Sciatic nerve (tissue), 2 donors: ENCODE results near the gene NCAPG. TPM values are rescaled to one million over a fixed set of nuclear protein-coding genes. Genes with fewer than 3 reads are reported as not detected.

Experiments used
- ATAC-seq: fragments of 200-7000 bp; cut with Tn5 transposase; one replicate; pipeline ENCODE4 v1.9.1; 2020; ENCODE audit warnings: mild to moderate bottlenecking, moderate library complexity
- DNase-seq: peaks from one replicate; pipeline ENCODE4 v3.0.0-alpha.2; 2020; ENCODE audit warnings: low spot score
- intact Hi-C: fragments of 100-400 bp; cut with DNase I; formaldehyde crosslinking; loops from one replicate; pipeline ENCODE4 v1.14.2; 2022
- total RNA-seq: library from RNA; stranded (reverse); fragmentation: NEBNext Ultra II Directional; extraction: Animal tissue kit (Norgen Biotek cat#: 25700); gene quantifications from one replicate; pipeline ENCODE4 v1.2.1, GENCODE V29; 2021
- donor health status: DM: no; HTN: no; CAD: no.
- donor health status: DM: no; HTN: no; CAD: no.

NCAPG gene
- total RNA-seq = 0.49 TPM

- ATAC-seq = peak; percentile 100
- intact Hi-C loops = loop anchor here (10.0 kb wide), 1 partner anchor 784 kb away; no protein-coding TSS in a partner anchor
- DNase-seq = peak; percentile 100
Measured at GRCh38 chr4:17810260-17811077, at the start of gene NCAPG, which contains the start of gene DCAF16. Gene NCAPG (plus strand): TSS chr4:17810979. CDS start chr4:17811078, 99 bp downstream. Gene DCAF16 (minus strand): TSS chr4:17810757. CDS start chr4:17804141, 6,616 bp downstream.

- no peak for ATAC-seq
- intact Hi-C loops = no loop called here
Measured at GRCh38 chr4:17761062-17761461, 49.7 kb upstream of the NCAPG start.

GRCh38 chr4:17762726-17763125 lies 48.1 kb upstream of the NCAPG start:
- ATAC-seq (no peak), DNase-seq (no peak)
- intact Hi-C loops = no loop called here

More at GRCh38 chr4:17761062-17761461, 49.7 kb upstream of the NCAPG start:
- no peak for DNase-seq

- ATAC-seq (no peak), DNase-seq (no peak)
- intact Hi-C loops = no loop called here
Measured at GRCh38 chr4:17763416-17763815, 47.4 kb upstream of the NCAPG start.

- ATAC-seq (no peak), DNase-seq (no peak)
- intact Hi-C loops = no loop called here
Measured at GRCh38 chr4:17763931-17764330, 46.8 kb upstream of the NCAPG start.

- intact Hi-C loops = no loop called here
- ATAC-seq (no peak), DNase-seq (no peak)
Measured at GRCh38 chr4:17765514-17766286, 45.1 kb upstream of the NCAPG start.

- ATAC-seq = no peak
- DNase-seq = no peak
- intact Hi-C loops = no loop called here
Measured at GRCh38 chr4:17766826-17767458, 43.8 kb upstream of the NCAPG start.

- intact Hi-C loops = no loop called here
- DNase-seq = no peak
Measured at GRCh38 chr4:17769406-17770174, 41.2 kb upstream of the NCAPG start.

GRCh38 chr4:17770845-17771244 lies 39.9 kb upstream of the NCAPG start:
- no peak for ATAC-seq
- no peak for DNase-seq
- intact Hi-C loops = no loop called here

More at GRCh38 chr4:17769406-17770174, 41.2 kb upstream of the NCAPG start:
- no peak for ATAC-seq

- no peak for ATAC-seq
- no peak for DNase-seq
- intact Hi-C loops = no loop called here
Measured at GRCh38 chr4:17771284-17771908, 39.4 kb upstream of the NCAPG start.

GRCh38 chr4:17773135-17773698 lies 37.6 kb upstream of the NCAPG start:
- intact Hi-C loops = no loop called here
- no peak for ATAC-seq
- no peak for DNase-seq

GRCh38 chr4:17778431-17778830 lies 32.3 kb upstream of the NCAPG start:
- intact Hi-C loops = no loop called here
- ATAC-seq (no peak), DNase-seq (no peak)

GRCh38 chr4:17780501-17781299 lies 30.1 kb upstream of the NCAPG start:
- intact Hi-C loops = no loop called here
- no peak for ATAC-seq
- DNase-seq = no peak

- intact Hi-C loops = no loop called here
- DNase-seq (no peak), ATAC-seq (no peak)
Measured at GRCh38 chr4:17781300-17782287, 29.2 kb upstream of the NCAPG start, which contains the start of gene FAM184B. Gene FAM184B (minus strand): TSS chr4:17781621. CDS start chr4:17781299, 322 bp downstream.

GRCh38 chr4:17785858-17786257 lies 24.9 kb upstream of the NCAPG start:
- DNase-seq (no peak), ATAC-seq (no peak)
- intact Hi-C loops = no loop called here

- DNase-seq (no peak), ATAC-seq (no peak)
- intact Hi-C loops = no loop called here
Measured at GRCh38 chr4:17786567-17786966, 24.2 kb upstream of the NCAPG start.
